ENCODE results near the gene TK1. TPM values are rescaled to one million over a fixed set of nuclear protein-coding genes. Genes with fewer than 3 reads are reported as not detected.

TK1 gene
- total RNA-seq, 2 experiments from 2014 or later: 111 TPM

Other genes with a start within 250 kb of the TK1 start
- gene TNRC6C, start 228.3 kb downstream of the TK1 start, total RNA-seq: 10 to 100 TPM; 17.9 to 21.0 TPM
- 100 to 1,000 TPM; 128 to 132 TPM for gene TMC6, start 58.3 kb downstream of the TK1 start, total RNA-seq
- gene TMC8, start 56.3 kb downstream of the TK1 start, total RNA-seq: 100 to 1,000 TPM; 139 to 144 TPM
- not detected for gene C17orf99, start 40.7 kb downstream of the TK1 start, total RNA-seq
- 100 to 1,000 TPM; 160 to 170 TPM for gene SYNGR2, start 18.5 kb downstream of the TK1 start, total RNA-seq
- gene AFMID, start 310 bp upstream of the TK1 start, total RNA-seq: 10 to 100 TPM; 37.2 to 38.2 TPM
- gene BIRC5, start 27.2 kb upstream of the TK1 start, total RNA-seq: 10 to 100 TPM; 70.0 to 75.6 TPM
- gene TMEM235, start 44.6 kb upstream of the TK1 start, total RNA-seq: not detected
- gene SOCS3, start 173.0 kb upstream of the TK1 start, total RNA-seq: 10 to 100 TPM; 27.8 to 28.6 TPM
- gene PGS1, start 191.6 kb upstream of the TK1 start, total RNA-seq: 10 to 100 TPM; 54.1 to 54.3 TPM